ENCODE data around the gene HSPG2.

HSPG2 gene

GRCh38 chr1:21842606-21843162, 94.4 kb downstream of the HSPG2 start:
- TF ChIP-seq, protein P1, sequence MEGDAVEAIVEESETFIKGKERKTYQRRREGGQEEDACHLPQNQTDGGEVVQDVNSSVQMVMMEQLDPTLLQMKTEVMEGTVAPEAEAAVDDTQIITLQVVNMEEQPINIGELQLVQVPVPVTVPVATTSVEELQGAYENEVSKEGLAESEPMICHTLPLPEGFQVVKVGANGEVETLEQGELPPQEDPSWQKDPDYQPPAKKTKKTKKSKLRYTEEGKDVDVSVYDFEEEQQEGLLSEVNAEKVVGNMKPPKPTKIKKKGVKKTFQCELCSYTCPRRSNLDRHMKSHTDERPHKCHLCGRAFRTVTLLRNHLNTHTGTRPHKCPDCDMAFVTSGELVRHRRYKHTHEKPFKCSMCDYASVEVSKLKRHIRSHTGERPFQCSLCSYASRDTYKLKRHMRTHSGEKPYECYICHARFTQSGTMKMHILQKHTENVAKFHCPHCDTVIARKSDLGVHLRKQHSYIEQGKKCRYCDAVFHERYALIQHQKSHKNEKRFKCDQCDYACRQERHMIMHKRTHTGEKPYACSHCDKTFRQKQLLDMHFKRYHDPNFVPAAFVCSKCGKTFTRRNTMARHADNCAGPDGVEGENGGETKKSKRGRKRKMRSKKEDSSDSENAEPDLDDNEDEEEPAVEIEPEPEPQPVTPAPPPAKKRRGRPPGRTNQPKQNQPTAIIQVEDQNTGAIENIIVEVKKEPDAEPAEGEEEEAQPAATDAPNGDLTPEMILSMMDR (IDR thresholded peaks at IDR 0.05; ENCODE audit: low read depth, low read length), result no peak
- H3K27ac ChIP-seq, result no peak overlapping the region

GRCh38 chr1:21841852-21842466, 95.2 kb downstream of the HSPG2 start:
- TF ChIP-seq, protein P1 (IDR thresholded peaks at IDR 0.05; ENCODE audit: low read depth, low read length), result no peak
- Histone ChIP-seq H3K4me3 (ENCODE audit: low read depth, low read length) (no peak overlapping the region), H3K9me3 (ENCODE audit: severe bottlenecking) (no peaks in the 10 kb centered on the region), H3K27ac (no peak overlapping the region), H3K36me3 (peaks cover 14% of the 10 kb centered on the region), H3K27me3 (ENCODE audit: insufficient read depth, low read depth, severe bottlenecking) (no peaks in the 10 kb centered on the region)
- DNase-seq, result no peak

More at GRCh38 chr1:21842606-21843162, 94.4 kb downstream of the HSPG2 start:
- Histone ChIP-seq H3K4me3 (ENCODE audit: low read depth, low read length) (no peak overlapping the region), H3K36me3 (peaks cover 18% of the 10 kb centered on the region), H3K27me3 (ENCODE audit: insufficient read depth, low read depth, severe bottlenecking) (no peaks in the 10 kb centered on the region), H3K9me3 (ENCODE audit: severe bottlenecking) (no peaks in the 10 kb centered on the region)
- DNase-seq, result no peak

DNA sequence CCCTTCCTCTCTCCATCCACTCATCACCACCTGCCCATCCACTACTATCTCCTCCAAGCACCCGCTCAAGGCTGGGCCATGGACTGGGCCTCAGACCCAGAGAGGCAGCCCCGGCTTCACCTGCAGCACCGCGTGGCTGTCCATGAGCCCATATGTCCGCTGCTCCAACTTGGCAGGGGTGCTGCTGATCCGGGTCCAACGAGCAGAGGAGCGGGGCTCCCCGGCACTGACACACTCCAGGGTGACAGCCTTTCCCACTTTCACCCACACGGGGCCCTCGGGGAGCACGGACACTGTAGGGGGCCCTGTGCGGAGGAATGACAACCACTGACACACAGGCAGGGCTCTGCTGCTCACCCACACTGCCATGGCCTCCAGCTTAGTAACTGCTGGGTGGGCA, 96.1 kb downstream of the HSPG2 start:
- Histone ChIP-seq H3K27me3 (ENCODE audit: insufficient read depth, low read depth, severe bottlenecking) (no peaks in the 10 kb centered on the region), H3K4me3 (ENCODE audit: low read depth, low read length) (no peak overlapping the region), H3K27ac (no peak overlapping the region), H3K9me3 (ENCODE audit: severe bottlenecking) (no peaks in the 10 kb centered on the region), H3K36me3 (peaks cover 15% of the 10 kb centered on the region)
- TF ChIP-seq, protein P1 (IDR thresholded peaks at IDR 0.05; ENCODE audit: low read depth, low read length), result no peak
- no peak for DNase-seq

DNA sequence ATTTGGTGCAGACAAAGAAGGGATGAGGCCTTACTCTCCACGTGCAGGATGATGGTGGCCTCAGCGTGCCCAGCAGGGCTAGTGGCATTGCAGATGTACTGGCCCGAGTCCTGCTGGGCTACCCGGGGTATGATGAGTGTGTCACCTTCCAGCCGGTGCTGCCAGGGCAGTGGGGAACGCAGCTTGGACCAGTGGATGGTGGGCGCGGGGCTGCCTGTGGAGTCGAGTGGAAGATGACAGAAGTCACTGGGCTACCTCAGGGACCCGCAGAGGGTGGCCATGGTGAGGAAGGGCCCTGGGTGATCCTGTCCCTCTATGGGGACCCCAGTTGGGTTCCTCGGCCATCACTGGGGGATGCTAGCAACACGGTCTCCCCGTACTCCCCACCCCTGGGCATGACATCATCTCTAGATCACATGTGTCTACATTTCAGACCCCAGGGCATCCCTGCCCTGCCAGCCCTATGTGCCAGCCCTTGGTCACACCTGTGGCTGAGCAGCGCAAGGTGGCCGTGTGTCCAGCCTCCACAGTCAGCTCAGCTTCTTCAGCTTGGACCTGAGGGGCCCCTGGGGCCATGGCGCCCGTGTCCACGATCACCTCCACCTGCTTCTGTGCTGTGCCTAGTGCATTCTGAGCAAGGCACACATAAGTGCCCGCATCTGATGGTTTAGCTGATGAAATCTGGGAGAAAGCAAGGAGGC, 97.6 kb downstream of the HSPG2 start:
- Histone ChIP-seq H3K4me3 (ENCODE audit: low read depth, low read length) (no peak overlapping the region), H3K27ac (no peak overlapping the region), H3K27me3 (ENCODE audit: insufficient read depth, low read depth, severe bottlenecking) (no peaks in the 10 kb centered on the region), H3K9me3 (ENCODE audit: severe bottlenecking) (no peaks in the 10 kb centered on the region), H3K36me3 (peaks cover 25% of the 10 kb centered on the region)
- TF ChIP-seq, protein P1 (IDR thresholded peaks at IDR 0.05; ENCODE audit: low read depth, low read length), result no peak
- no peak for DNase-seq

GRCh38 chr1:21838359-21839157, 98.6 kb downstream of the HSPG2 start:
- no peak overlapping the region for H3K27ac ChIP-seq
- no peaks in the 10 kb centered on the region for H3K27me3 ChIP-seq (ENCODE audit: insufficient read depth, low read depth, severe bottlenecking)
- no peak for DNase-seq
- TF ChIP-seq, protein P1 (IDR thresholded peaks at IDR 0.05; ENCODE audit: low read depth, low read length), result no peak
- peaks cover 35% of the 10 kb centered on the region for H3K36me3 ChIP-seq
- H3K9me3 ChIP-seq (ENCODE audit: severe bottlenecking), result peaks cover 2% of the 10 kb centered on the region
- no peak overlapping the region for H3K4me3 ChIP-seq (ENCODE audit: low read depth, low read length)
